ENCODE data around the gene SIGLECL1.
"Not testable (repeated sequence)": the region's sequence is repeated elsewhere in the genome, so short reads cannot be mapped to it uniquely, and the experiment has no call there.

SIGLECL1 gene

GRCh38 chr19:51250786-51251467 is at the start of gene SIGLECL1:
SIGLECL1 (plus strand) TSS chr19:51251080; CDS start chr19:51264073, 12,993 bp downstream.
- no peak for DNase-seq (ENCODE audit: low read depth in 2 of 2)

- DNase-seq (ENCODE audit: low read depth in 2 of 2) = no peak
Observed at GRCh38 chr19:51201712-51202111, 49.2 kb upstream of the SIGLECL1 start.

GRCh38 chr19:51203916-51204315 is 47.0 kb upstream of the SIGLECL1 start:
- DNase-seq (ENCODE audit: low read depth in 2 of 2) = no peak

GRCh38 chr19:51204321-51204720 is 46.6 kb upstream of the SIGLECL1 start:
- DNase-seq (ENCODE audit: low read depth in 2 of 2) = no peak

- DNase-seq (ENCODE audit: low read depth in 2 of 2) = no peak
Observed at GRCh38 chr19:51207747-51208146, 43.1 kb upstream of the SIGLECL1 start.

GRCh38 chr19:51210191-51210784 is 40.6 kb upstream of the SIGLECL1 start:
- no peak for DNase-seq (ENCODE audit: low read depth in 2 of 2)

- DNase-seq (ENCODE audit: low read depth in 2 of 2) = not testable (repeated sequence)
Observed at GRCh38 chr19:51210874-51211361, 40.0 kb upstream of the SIGLECL1 start.

- no peak for DNase-seq (ENCODE audit: low read depth in 2 of 2)
Observed at GRCh38 chr19:51211833-51212232, 39.0 kb upstream of the SIGLECL1 start.

GRCh38 chr19:51219307-51219706 is 31.6 kb upstream of the SIGLECL1 start:
- no peak for DNase-seq (ENCODE audit: low read depth in 2 of 2)

- DNase-seq (ENCODE audit: low read depth in 2 of 2) = no peak
Observed at GRCh38 chr19:51219971-51220370, 30.9 kb upstream of the SIGLECL1 start.

- no peak for DNase-seq (ENCODE audit: low read depth in 2 of 2)
Observed at GRCh38 chr19:51220996-51221395, 29.9 kb upstream of the SIGLECL1 start.

- DNase-seq (ENCODE audit: low read depth in 2 of 2) = no peak
Observed at GRCh38 chr19:51224163-51224641, 26.7 kb upstream of the SIGLECL1 start.

- DNase-seq (ENCODE audit: low read depth in 2 of 2) = not testable (repeated sequence)
Observed at GRCh38 chr19:51224898-51225393, 25.9 kb upstream of the SIGLECL1 start, which contains the start of gene CD33. CD33 (plus strand) TSS chr19:51225080; CDS start chr19:51225119, 39 bp downstream.

- DNase-seq (ENCODE audit: low read depth in 2 of 2) = no peak
Observed at GRCh38 chr19:51226067-51226466, 24.8 kb upstream of the SIGLECL1 start.

GRCh38 chr19:51227326-51227725 is 23.6 kb upstream of the SIGLECL1 start:
- no peak for DNase-seq (ENCODE audit: low read depth in 2 of 2)

GRCh38 chr19:51227966-51228365 is 22.9 kb upstream of the SIGLECL1 start:
- no peak for DNase-seq (ENCODE audit: low read depth in 2 of 2)

GRCh38 chr19:51240866-51241265 is 10.0 kb upstream of the SIGLECL1 start:
- no peak for DNase-seq (ENCODE audit: low read depth in 2 of 2)

- DNase-seq (ENCODE audit: low read depth in 2 of 2) = no peak
Observed at GRCh38 chr19:51242881-51243630, 7.8 kb upstream of the SIGLECL1 start.

- DNase-seq (ENCODE audit: low read depth in 2 of 2) = no peak
Observed at GRCh38 chr19:51246164-51246552, 4.7 kb upstream of the SIGLECL1 start.

GRCh38 chr19:51247972-51248590 is 2.8 kb upstream of the SIGLECL1 start:
- DNase-seq (ENCODE audit: low read depth in 2 of 2) = no peak

GRCh38 chr19:51251468-51251820 is 564 bp downstream of the SIGLECL1 start:
- no peak for DNase-seq (ENCODE audit: low read depth in 2 of 2)

Data from stimulated activated CD8-positive, alpha-beta memory T cell treated with anti-CD3 and anti-CD28 coated beads, Interleukin-15, amount 100 ng/mL, for 48 hours (primary cell).